ENCODE results near the gene GNB3. TPM values are rescaled to one million over a fixed set of nuclear protein-coding genes. Genes with fewer than 3 reads are reported as not detected.

The GNB3 gene
- total RNA-seq, 1 experiment from 2014 or later = 20.7 TPM

- ChIA-PET CTCF (no interaction called here), POLR2A (ENCODE audit: low non-redundant PET) (no interaction called here)
- no peak overlapping the region for H3K27ac ChIP-seq (ENCODE audit: low read depth, low read length, poor library complexity, severe bottlenecking)
- H3K9me3 ChIP-seq (ENCODE audit: low read depth, low read length, poor library complexity, severe bottlenecking) = no peaks in the 10 kb centered on the region
- intact Hi-C loops (cut with micrococcal nuclease; ENCODE audit: unreplicated experiment) = no loop called here
- no TSS peak for BruUV-seq (replicated peaks)
- H3K36me3 ChIP-seq (ENCODE audit: insufficient read depth, low read length, poor library complexity, severe bottlenecking) = no peaks in the 10 kb centered on the region
- TF ChIP-seq CTCF (conservative IDR thresholded peaks at IDR 0.05; ENCODE audit: low read depth, low read length) (no peak), EZH2 (IDR thresholded peaks at IDR 0.05; ENCODE audit: borderline replicate concordance, low read depth, low read length, poor library complexity, severe bottlenecking) (no peak)
- no peaks in the 10 kb centered on the region for H3K4me1 ChIP-seq (ENCODE audit: insufficient read depth, low read length, poor library complexity, severe bottlenecking)
- no peak overlapping the region for H3K4me3 ChIP-seq (ENCODE audit: low read depth, low read length, poor library complexity, severe bottlenecking)
- no peak for DNase-seq (ENCODE audit: low spot score)
- no peaks in the 10 kb centered on the region for H3K27me3 ChIP-seq (replicated peaks; ENCODE audit: insufficient read depth, low read depth, low read length, poor library complexity)
Measured at GRCh38 chr12:6795088-6795487, 45.6 kb upstream of the GNB3 start.

- no TSS peak for BruUV-seq (replicated peaks)
- ChIA-PET CTCF (no interaction called here), POLR2A (ENCODE audit: low non-redundant PET) (no interaction called here)
- no peaks in the 10 kb centered on the region for H3K27me3 ChIP-seq (replicated peaks; ENCODE audit: insufficient read depth, low read depth, low read length, poor library complexity)
- TF ChIP-seq EZH2 (IDR thresholded peaks at IDR 0.05; ENCODE audit: borderline replicate concordance, low read depth, low read length, poor library complexity, severe bottlenecking) = no peak
- TF ChIP-seq CTCF (conservative IDR thresholded peaks at IDR 0.05; ENCODE audit: low read depth, low read length) = no peak
- intact Hi-C loops (cut with micrococcal nuclease; ENCODE audit: unreplicated experiment) = no loop called here
- H3K36me3 ChIP-seq (ENCODE audit: insufficient read depth, low read length, poor library complexity, severe bottlenecking) = no peaks in the 10 kb centered on the region
- H3K27ac ChIP-seq (ENCODE audit: low read depth, low read length, poor library complexity, severe bottlenecking) = no peak overlapping the region
- H3K4me1 ChIP-seq (ENCODE audit: insufficient read depth, low read length, poor library complexity, severe bottlenecking) = no peaks in the 10 kb centered on the region
- H3K4me3 ChIP-seq (ENCODE audit: low read depth, low read length, poor library complexity, severe bottlenecking) = no peak overlapping the region
- no peak for DNase-seq (ENCODE audit: low spot score)
- H3K9me3 ChIP-seq (ENCODE audit: low read depth, low read length, poor library complexity, severe bottlenecking) = no peaks in the 10 kb centered on the region
Measured at GRCh38 chr12:6796576-6796975, 44.1 kb upstream of the GNB3 start.

GRCh38 chr12:6799147-6799546, 41.6 kb upstream of the GNB3 start:
- POLR2A ChIA-PET (ENCODE audit: low non-redundant PET) = no interaction called here

More at GRCh38 chr12:6799147-6799546, 41.6 kb upstream of the GNB3 start:
- H3K36me3 ChIP-seq (ENCODE audit: insufficient read depth, low read length, poor library complexity, severe bottlenecking) = no peaks in the 10 kb centered on the region
- no TSS peak for BruUV-seq (replicated peaks)
- no peak overlapping the region for H3K4me3 ChIP-seq (ENCODE audit: low read depth, low read length, poor library complexity, severe bottlenecking)
- no peaks in the 10 kb centered on the region for H3K9me3 ChIP-seq (ENCODE audit: low read depth, low read length, poor library complexity, severe bottlenecking)
- H3K4me1 ChIP-seq (ENCODE audit: insufficient read depth, low read length, poor library complexity, severe bottlenecking) = no peaks in the 10 kb centered on the region
- no peaks in the 10 kb centered on the region for H3K27me3 ChIP-seq (replicated peaks; ENCODE audit: insufficient read depth, low read depth, low read length, poor library complexity)
- intact Hi-C loops (cut with micrococcal nuclease; ENCODE audit: unreplicated experiment) = no loop called here
- no peak for TF ChIP-seq EZH2 (IDR thresholded peaks at IDR 0.05; ENCODE audit: borderline replicate concordance, low read depth, low read length, poor library complexity, severe bottlenecking)
- TF ChIP-seq CTCF (conservative IDR thresholded peaks at IDR 0.05; ENCODE audit: low read depth, low read length) = no peak
- DNase-seq (ENCODE audit: low spot score) = no peak
- no peak overlapping the region for H3K27ac ChIP-seq (ENCODE audit: low read depth, low read length, poor library complexity, severe bottlenecking)
- CTCF ChIA-PET = no interaction called here

Data from A673 (cell line).